HG03135 (cell line): ENCODE results near the gene KNDC1.

Experiments
- ATAC-seq: cut with Tn5 transposase; IDR thresholded peaks from one replicate; pipeline ENCODE4 v1.9.1; 2021; ENCODE audit warnings: mild to moderate bottlenecking, moderate library complexity; ENCODE audit not compliant: unreplicated experiment

Gene KNDC1

GRCh38 chr10:133235932-133236331, 75.9 kb downstream of the KNDC1 start:
- no peak for ATAC-seq

DNA sequence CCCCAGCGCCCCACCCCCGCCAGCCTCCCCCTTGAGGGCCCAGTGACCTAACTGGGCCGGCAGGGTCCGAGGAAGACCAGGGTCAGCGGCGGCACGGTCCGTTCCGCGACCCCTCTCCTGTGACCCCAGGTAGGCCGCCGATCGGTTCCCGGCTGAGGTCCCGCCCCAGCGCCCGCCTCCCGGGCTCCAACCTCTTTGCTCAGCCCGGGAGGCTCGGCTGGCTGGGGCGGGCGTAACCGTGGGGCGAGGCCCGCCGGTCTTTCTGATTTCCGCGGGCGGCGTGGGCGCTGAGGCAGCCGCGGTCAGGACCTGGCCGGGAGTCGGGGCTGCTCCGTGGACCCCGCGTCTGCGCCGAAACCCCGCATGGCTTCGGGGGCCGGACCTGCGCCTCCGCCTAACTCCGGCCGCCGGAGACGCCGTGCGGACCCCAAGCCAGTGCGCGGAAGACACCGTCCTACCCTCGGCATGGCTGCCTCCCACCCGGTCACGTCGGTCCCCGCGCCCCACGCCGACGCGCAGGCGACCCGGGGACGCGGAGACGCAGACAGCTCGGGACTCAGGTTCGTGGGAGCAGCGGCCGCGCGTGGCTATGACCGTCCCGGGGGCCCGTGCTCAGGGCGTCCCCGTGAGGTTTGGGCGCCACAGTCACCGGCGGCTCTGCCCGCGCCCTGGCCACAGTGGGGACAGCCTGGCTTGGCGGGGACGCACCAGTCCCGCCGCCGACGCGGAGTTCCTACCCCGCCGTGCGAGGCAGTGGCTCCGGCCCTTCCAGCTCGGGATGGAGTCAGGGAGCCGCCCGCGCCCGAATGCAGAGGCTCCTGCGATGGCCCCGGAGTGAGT, 76.6 kb downstream of the KNDC1 start:
- no peak for ATAC-seq

DNA sequence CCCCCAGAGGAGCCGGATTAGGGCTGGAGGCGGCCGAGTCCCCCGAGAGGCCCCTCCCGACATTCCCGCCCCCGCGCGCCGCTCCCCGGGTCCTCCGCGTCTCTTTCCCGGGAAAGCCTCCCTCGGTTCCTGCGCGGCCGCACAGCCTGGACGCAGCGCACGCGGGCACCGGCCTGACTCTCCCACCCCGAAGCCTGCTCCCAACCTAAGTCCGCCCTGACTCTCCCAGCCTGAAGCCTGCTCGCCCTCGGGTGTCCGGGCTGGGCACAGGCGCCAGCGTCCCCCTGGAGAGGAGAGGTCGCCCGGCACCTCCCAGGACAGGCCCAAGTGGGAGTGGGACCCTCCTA, 77.2 kb downstream of the KNDC1 start:
- ATAC-seq = no peak

GRCh38 chr10:133237588-133238465, 77.8 kb downstream of the KNDC1 start, which contains the start of gene VENTX:
Gene VENTX (plus strand): TSS chr10:133237855. CDS start chr10:133237915, 60 bp downstream.
- ATAC-seq = no peak

- ATAC-seq = no peak
Measured at GRCh38 chr10:133238466-133238804, 78.4 kb downstream of the KNDC1 start.

GRCh38 chr10:133239990-133240389, 80.0 kb downstream of the KNDC1 start:
- no peak for ATAC-seq

DNA sequence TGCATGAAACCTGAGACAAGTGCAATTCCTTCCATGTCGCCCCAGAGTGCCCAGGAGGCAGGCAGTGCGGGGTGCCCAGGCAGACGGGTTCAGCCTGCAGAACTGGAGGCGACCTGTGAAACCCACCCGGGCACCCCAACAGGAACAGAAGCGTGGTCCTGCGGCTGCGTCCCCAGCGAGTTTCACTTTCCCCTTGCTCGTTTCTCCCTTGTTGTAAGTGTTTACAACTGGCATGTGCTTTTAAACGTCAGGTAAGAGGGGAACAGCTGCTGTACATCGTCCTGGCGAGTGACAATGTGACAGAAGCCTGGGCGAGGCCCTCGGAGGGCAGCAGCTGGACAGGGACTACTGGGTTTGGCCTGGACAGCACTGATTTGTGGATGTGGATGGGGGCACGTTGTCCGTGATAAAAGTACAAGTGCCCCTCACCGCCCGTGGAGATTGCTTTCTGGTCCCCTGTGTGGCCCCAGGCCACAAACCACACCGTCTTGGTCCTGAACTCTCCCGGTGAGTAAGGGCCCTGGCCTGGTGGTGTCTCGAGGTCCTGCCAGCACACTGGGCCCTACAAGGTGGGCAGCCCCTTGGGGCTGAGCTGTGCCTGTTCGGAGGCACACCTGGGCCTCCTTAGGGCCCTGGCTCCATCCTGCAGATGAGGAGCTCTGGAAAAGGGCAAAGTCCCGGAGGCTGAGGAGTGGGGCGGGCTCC, 81.6 kb downstream of the KNDC1 start:
- ATAC-seq = no peak

DNA sequence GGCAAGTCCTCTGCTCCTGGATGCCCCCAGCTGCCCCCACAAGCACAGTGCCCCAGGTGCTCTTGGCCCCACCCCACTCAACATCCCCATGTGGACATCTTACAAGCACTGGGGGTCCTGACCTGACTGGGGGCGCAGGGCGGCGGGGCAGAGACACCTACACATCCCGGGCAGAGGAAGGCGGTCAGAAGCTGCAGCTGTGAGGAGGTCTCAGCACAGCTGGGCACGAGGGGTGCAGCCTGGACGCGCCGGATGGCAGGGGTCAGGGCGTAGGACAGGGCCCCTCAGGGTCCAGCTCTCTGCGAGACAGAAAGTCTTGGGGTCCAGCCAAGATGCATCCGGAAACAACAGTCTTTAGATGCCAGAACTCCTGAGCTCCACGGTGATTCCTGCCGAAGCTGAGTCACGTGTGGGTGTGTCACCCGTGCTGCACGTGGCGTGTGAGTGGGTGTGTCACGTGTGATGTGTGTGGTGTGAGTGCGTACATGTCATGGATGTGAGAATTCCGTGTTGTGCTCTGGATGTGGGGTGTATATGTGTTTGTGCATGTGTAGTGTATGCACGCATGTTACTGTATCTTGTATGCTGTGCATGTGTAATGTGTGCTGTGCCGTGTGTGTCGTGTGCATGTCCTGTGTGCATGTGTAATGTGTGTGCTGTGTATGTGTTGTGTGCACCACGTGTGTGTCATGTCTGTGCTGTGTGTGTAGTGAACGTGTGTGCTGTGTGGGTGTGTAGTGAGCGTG, 82.8 kb downstream of the KNDC1 start:
- no peak for ATAC-seq

DNA sequence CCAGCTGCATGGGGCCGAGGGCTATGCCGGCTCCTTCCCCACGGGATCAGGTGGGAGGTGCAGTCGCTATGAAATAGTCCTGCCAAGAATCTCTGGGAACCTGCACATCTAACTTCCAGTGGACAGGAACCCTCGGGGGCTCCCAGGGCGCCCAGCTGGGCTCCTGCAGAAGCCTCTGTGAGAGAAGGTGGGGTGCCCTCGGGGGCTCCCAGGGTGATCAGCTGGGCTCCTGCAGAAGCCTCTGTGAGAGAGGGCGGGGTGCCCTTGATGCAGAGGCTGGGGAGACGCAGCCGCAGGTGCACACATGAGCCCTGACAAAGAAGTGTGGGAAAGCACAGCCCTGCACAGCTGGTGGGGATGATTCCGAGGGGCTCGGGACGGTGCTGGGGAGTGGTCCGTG, 83.6 kb downstream of the KNDC1 start:
- ATAC-seq = no peak

DNA sequence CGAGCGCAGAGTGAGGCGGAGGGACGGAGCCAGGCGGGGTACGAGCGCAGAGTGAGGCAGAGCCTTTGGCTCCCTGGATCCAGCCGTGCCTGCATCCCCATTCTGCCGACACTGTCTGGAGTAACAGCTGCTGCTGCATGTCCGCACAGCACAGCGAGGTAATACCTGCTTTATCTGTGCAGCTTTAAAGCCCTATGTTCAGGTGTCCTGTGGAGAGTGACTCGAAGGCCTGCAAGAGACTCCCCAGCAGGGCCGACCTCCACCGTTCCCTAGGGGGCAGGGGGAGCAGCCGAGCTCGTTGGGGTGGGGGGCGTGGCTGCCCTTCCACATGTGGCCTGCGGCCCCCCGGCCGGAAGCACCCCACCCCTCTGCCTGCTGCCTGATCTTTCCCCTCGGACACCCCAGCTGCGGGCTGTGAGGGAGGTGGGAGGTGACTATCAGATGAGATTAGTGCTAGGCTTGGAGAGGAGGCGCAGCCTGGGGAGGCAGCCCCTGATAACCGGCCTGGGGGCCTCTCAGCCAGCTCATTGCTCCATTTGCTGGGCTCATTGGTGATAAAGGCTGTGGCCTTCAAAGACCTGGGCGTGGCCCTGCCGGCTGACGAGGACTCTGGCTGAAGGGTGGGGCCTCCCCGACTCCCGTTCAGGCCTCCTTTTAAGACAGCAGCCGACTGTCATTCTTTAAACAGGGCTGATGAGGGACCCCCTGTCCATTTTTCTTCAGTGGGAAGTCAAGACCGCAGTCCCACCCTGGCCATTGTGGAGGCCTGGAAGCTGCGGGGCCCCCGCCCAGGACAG, 85.6 kb downstream of the KNDC1 start:
- ATAC-seq = no peak

DNA sequence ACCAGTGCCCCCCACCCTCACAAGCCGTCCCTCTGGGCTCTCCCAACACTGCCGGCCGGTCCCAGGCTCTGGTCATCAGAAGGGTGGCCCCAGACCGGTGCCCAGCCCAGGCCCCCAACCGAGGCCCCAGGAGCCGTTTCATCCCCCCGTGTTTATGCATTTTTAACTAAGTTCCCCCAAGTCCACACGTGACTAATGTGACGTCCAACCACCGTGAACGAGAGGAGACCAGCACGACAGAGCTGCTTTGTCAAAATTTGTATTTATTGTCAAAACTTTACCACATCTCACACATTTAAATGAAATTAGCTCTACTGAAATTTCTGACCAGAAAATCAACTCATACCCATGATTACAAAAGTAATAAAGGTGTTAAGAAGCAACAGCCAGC, 86.2 kb downstream of the KNDC1 start:
- no peak for ATAC-seq

DNA sequence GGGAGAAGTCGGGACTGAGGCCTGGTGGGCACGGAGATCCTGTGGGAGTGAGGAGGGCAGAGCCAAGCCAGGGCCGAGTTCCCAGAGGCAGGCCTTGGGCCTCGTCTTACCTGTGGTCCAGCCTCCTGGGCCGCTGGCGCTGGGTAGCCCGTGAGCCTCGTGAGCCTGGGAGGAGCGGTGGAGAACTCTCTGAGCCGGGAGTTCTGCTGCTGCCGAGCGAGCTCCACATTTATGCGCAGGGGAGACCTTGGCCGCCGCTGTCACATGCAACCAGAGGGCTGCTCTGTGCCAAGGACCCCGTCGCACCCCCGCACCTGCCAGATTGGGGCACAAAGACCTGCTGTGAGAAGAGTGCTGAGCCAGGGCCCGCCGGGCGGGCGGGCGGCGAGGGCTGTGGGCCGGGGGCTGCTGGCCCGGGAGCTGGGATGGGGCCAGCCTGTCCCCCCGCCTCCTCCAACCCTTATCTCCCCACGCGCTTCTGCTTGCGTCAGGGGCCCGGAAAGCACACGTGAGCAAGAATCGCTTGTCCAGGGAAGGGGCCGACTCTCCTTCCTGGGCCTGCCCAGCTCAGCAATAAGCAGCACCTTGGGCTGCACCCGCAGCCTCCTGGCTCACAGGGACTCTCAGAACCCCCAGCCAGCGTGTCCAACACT, 87.8 kb downstream of the KNDC1 start:
- ATAC-seq = no peak

GRCh38 chr10:133248334-133248715, 88.3 kb downstream of the KNDC1 start:
- no peak for ATAC-seq

- ATAC-seq = no peak
Measured at GRCh38 chr10:133249094-133249780, 89.2 kb downstream of the KNDC1 start.

GRCh38 chr10:133249975-133250754, 90.1 kb downstream of the KNDC1 start:
- ATAC-seq = no peak

GRCh38 chr10:133251388-133252222, 91.6 kb downstream of the KNDC1 start:
- ATAC-seq = no peak

DNA sequence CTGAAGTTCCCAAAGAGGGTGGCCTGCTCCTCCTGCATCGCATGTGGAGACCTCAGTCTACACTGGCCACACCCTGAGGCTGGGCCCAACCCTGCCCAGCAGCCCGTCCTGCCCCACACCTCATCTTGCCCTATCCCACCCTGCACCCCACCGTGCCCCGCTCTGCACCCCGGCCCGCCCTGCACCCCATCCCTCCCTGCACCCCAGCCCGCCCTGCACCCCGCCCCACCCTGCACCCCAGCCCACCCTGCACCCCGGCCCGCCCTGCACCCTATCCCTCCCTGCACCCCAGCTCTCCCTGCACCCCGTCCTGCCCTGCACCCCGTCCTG, 92.2 kb downstream of the KNDC1 start:
- ATAC-seq = no peak
